ENCODE data around the gene SPPL2B.
A peak's percentile ranks its signal among the peaks of the same experiment; 100 is the strongest.
"Not testable (repeated sequence)": the region's sequence is repeated elsewhere in the genome, so short reads cannot be mapped to it uniquely, and the experiment has no call there.

SPPL2B gene

DNA sequence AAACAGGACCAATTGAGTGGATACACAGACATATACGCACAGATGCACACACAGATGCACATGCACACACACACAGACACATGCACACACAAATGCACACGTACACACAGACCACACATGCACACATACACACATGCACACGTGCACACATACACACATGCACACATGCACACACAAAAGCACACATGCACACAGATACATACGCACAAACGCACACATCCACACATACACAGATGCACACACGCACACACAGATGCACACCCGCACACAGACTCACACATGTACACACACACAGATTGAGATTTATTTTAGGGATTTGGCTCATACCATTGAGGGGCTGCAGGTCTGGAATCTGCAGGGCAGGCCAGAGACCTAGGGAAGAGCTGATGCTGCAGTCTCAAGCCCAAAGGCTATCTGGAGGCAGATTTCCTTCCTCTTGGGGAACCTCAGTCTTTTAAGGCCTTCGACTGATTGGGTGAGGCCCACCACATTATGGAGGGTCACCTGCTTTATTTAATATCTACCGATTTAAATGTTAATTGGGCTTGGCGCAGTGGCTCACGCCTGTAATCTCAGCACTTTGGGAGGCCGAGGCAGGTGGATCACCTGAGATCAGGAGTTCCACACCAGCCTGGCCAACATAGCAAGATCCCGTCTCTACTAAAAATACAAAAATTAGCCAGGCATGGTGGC is 54.2 kb downstream of the SPPL2B start:
- no peak for DNase-seq

DNA sequence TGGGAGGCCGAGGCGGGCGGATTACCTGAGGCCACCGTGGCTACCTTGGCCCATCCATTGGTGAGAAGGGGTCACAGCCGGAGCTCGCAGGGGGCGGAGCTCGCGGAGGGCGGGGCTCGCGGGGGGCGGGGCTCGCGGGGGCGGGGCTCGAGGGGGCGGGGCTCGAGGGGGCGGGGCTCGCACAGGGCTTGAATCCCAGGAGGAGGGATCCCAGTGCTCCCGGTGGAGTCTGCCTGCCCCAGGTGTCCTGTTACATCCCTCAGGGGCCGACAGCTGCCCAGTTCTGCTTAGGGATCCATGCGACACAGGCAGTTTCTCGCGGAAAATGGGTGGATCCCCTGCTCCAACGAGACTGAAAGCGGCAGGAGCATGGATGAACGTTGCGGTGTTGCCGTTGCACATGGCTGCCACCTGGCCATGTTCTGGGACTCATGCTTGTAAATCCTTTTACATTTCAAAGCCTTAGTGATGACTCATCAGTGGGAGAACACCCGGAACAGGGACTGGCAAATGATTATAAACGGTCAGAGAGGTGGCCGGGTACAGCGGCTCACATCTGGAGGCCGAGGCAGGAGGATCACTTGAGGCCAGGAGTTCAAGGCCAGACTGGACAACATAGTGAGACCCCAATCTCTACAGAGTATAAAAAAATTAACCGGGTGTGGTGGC is 56.7 kb downstream of the SPPL2B start:
- DNase-seq = no peak

DNA sequence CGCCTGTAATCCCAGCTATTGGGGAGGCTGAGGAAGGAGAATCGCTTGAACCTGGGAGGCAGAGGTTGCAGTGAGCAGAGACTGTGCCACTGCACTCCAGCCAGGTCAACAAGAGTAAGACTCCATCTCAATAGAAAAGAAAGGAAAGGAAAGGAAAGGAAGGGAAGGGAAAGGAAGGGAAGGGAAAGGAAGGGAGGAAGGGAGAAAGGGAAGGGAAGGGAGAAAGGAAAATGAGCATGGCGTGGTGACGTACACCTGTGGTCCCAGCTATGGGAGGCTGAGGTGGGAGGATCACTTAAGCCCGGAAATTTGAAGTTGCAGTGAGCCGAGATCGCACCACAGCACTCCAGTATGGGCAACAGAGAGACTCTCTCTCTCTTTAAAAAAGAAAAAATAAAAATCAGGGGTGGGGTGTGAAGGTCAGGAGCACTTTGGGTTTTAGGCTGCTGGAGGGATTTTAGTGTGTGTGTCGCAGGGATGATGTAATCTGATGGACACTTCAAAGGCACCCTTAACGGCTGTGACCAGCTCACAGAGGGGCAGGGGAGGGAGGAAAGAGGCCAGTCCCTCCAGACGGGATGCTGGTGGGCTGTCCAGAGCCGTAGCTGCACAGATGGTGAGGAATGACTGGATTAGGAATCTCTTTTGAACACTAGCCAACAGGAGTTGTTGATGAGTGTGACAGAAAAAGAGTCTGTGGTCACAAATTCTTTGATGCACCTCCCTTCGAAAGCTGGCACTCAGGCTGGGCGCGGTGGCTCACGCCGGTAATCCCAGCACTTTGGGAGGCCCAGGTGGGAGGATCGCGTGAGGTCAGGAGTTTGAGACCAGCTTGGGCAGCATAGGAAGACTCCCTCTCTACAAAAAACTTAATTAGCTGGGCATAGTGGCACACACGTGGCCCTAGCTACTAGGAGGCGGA is 59.1 kb downstream of the SPPL2B start:
- no peak for DNase-seq

DNA sequence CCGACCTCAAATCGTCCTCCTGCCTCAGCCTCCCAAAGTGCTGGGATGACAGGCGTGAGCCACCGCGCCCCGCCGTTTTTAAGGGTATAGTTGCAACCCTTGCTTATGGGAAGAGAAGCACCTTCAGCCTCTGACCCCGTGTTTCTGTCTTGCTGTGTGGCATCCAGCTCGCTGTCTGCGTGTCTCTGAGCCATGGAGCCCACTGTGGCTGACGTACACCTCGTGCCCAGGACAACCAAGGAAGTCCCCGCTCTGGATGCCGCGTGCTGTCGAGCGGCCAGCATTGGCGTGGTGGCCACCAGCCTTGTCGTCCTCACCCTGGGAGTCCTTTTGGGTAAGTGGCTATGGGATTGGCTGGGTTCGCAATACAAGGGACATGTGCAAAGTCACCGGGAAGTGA is 61.1 kb downstream of the SPPL2B start:
- no peak for DNase-seq

DNA sequence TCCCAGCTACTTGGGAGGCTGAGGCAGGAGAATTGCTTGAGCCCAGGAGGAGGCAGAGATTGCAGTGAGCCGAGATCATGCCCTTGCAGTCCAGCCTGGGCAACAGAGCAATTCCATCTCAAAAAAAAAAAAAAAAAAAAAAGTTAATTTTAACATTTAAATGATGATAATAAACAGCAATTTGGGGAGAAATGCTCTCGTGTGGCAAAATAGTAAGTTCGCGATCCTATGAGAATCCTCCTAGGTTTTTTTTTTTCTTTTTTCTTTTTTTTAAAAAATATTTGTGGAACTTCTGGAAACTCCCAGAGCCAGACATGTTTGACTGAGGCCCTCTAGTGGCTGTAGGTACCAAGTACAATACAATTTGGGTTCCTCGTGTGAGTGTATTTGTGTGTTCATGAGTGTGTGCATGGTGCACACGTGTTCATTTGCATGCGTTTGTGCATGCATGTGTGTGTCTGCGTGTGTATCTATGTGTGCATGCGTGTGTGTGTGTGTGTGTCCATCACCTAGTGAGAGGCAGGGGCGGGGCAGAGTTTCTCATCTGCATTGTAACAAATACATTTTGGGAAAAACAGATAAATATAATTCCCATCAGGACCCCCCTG is 62.7 kb downstream of the SPPL2B start:
- peak; percentile 65 for DNase-seq

DNA sequence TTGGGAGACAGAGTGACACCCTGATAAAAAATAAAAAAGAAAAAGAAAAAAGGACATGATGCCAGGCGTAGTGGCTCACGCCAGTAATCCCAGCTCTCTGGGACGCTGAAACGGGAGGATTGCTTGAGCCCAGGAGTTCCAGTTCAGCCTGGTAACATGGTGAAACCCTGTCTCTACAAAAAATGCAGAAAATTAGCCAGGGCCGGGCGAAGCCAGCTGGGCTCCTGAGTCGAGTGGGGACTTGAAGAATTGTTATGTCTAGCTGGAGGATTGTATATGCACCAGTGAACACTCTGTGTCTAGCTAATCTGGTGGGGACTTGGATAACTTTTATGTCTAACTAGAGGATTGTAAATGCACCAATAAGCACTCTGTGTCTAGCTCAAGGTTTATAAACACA is 63.9 kb downstream of the SPPL2B start:
- DNase-seq = no peak

DNA sequence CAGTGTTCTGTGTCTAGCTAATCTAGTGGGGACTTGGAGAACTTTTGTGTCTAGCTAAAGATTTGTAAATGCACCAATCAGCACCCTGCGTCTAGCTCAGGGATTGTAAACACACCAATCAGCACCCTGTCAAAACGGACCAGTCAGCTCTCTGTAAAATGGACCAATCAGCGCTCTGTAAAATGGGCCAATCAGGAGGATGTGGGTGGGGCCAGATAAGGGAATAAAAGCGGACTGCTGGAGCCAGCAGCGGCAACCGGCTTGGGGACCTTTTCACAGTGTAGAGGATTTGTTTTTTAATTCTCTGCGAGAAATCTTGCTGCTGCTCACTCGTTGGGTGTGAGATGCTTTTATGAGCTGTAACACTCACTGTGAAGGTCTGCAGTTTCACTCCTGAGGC is 64.4 kb downstream of the SPPL2B start:
- DNase-seq = not testable (repeated sequence)

DNA sequence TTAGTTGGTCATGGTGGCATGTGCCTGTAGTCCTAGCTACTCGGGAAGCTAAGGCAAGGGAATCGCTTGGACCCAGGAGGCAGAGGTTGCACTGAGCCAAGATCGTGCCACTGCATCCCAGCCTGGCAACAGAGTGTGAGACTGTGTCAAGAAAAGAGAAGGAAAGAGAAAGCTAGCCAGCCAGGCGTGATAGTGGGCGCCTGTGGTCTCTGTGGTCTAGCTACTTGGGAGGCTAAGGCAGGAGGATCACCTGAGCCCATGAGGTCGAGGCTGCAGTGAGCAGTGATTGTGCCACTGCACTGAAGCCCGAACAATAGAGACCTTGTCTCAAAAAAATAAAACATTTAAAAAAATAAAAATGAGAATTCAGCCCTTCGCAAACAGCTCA is 65.6 kb downstream of the SPPL2B start:
- DNase-seq = no peak

DNA sequence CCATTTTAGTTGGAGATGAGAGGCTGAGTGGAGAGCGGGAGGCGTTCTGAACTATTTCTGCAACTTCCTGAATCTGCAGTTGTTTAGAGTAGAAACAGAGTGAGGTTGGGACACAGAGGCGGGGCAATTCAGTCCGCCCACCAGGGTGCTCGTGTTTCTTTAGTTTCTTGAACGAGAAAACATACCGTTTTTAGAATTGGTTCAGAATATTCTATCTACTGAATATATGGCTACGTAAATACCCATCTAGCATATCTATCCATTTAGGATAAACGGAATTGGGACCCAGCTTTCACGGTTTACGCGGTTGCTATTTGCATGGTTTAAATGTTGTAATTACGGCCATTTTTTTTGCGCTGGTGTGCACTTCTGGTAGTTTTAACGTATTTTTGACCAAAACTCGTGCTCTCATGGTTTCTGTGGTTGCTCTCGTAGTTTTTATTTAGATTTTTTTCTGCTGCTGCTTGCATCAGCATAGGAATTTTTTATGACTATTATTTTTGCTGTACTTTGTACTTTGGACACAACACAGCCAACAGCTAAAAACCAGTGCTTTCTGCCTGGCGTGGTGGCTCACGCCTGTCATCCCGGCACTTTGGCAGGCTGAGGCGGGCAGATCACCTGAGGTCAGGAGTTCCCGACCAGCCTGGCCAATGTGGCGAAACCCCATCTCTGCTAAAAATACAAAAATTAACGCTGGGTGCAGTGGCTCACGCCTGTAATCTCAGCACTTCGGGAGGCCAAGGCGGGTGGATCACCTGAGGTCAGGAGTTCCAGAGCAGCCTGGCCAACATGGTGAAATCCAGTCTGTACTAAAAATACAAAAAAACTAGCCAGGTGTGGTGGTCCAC is 66.2 kb downstream of the SPPL2B start:
- peak; percentile 28 for DNase-seq

DNA sequence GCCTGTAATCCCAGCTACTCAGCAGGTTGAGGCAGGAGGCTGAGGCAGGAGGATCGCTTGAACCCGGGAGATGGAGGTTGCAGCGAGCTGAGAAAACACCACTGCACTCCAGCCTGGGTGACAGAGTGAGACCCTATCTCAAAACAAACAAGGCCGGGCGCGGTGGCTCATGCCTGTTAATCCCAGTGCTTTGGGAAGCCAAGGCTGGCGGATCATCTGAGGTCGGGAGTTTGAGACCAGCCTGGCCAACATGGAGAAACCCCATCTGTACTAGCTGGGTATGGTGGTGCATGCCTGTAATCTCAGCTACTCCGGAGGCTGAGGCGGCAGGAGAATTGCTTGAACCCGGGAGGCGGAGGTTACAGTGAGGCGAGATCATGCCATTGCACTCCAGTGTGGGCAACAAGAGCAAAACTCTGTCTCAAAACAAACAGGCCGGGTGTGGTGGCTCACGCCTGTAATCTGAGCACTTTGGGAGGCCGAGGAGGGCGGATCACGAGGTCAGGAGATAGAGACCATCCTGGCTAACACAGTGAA is 66.9 kb downstream of the SPPL2B start:
- not testable (repeated sequence) for DNase-seq

DNA sequence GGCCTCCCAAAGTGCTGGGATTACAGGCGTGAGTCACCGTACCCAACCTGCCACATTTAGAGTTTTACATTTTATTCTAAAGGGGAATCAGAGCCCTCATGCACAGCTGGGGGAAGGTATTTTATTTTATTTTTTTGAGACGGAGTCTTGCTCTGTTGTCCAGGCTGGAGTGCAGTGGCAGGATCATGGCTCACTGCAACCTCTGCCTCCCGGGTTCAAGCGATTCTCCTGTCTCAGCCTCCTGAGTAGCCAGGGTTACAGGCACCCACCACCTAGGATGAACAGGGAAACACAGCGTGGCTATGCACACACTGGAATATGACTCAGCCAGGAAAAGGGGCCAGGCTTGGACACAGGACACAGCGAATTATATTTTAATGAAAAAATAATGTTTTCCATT is 68.7 kb downstream of the SPPL2B start:
- not testable (repeated sequence) for DNase-seq

DNA sequence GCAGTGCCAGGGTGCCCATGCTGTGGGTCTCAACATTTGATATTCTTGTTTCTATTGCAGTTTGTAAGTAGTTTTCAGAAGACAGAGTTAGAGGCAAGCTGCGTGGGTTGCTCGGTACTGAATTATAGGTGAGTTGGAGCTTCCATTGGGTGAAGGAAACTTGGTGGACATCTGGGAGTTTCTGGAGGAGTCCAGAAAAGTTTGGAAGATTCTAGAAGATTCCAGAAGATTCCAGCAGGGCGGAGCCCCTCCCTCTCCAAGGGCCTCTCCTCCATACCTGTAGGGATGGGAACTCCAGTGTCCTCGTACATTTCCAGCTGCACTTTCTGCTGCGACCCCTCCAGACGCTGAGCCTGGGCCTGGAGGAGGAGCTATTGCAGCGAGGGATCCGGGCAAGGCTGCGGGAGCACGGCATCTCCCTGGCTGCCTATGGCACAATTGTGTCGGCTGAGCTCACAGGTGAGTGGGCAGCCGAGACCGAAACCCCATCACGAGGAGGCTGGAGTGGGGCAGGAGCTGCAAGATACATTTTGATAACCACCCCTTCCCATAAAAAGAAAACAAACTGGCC is 70.3 kb downstream of the SPPL2B start:
- DNase-seq = no peak

DNA sequence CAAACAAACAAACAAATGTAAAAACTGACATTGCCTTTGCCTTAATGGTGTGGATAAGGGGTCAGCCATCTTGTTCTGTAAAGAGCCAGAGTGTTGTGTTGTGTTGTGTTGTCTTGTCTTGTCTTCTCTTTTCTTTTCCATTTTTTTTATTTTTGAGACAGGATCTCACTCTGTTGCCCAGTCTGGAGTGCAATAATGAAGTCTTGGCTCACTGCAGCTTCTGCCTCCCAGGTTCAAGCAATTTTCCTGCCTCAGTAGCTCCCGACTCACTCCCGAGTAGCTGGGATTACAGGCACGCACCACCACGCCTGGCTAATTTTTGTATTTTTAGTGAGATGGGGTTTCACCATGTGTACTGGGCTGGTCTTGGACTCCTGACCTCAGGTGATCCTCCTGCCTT is 71.1 kb downstream of the SPPL2B start:
- DNase-seq = no peak

Measured in CD4-positive, alpha-beta T cell treated with Interleukin-15 for 1 hour (primary cell).